Stimulated activated CD4-positive, alpha-beta T cell treated with anti-CD3 and anti-CD28 coated beads, TNF-alpha, amount 100 ng/mL, for 1 hour (primary cell): ENCODE data around the gene USP54.
A peak's percentile ranks its signal among the peaks of the same experiment; 100 is the strongest.
"Not testable (repeated sequence)": the region's sequence is repeated elsewhere in the genome, so short reads cannot be mapped to it uniquely, and the experiment has no call there.

Source experiments
- DNase-seq, 3 donors: peaks; one replicate each; pipeline ENCODE4 v3.0.0-alpha.2; 2020; ENCODE audit warnings: low read depth in 3 of 3, low spot score in 1 of 3

USP54 gene, protein sequence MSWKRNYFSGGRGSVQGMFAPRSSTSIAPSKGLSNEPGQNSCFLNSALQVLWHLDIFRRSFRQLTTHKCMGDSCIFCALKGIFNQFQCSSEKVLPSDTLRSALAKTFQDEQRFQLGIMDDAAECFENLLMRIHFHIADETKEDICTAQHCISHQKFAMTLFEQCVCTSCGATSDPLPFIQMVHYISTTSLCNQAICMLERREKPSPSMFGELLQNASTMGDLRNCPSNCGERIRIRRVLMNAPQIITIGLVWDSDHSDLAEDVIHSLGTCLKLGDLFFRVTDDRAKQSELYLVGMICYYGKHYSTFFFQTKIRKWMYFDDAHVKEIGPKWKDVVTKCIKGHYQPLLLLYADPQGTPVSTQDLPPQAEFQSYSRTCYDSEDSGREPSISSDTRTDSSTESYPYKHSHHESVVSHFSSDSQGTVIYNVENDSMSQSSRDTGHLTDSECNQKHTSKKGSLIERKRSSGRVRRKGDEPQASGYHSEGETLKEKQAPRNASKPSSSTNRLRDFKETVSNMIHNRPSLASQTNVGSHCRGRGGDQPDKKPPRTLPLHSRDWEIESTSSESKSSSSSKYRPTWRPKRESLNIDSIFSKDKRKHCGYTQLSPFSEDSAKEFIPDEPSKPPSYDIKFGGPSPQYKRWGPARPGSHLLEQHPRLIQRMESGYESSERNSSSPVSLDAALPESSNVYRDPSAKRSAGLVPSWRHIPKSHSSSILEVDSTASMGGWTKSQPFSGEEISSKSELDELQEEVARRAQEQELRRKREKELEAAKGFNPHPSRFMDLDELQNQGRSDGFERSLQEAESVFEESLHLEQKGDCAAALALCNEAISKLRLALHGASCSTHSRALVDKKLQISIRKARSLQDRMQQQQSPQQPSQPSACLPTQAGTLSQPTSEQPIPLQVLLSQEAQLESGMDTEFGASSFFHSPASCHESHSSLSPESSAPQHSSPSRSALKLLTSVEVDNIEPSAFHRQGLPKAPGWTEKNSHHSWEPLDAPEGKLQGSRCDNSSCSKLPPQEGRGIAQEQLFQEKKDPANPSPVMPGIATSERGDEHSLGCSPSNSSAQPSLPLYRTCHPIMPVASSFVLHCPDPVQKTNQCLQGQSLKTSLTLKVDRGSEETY (N-terminal part only)

DNA sequence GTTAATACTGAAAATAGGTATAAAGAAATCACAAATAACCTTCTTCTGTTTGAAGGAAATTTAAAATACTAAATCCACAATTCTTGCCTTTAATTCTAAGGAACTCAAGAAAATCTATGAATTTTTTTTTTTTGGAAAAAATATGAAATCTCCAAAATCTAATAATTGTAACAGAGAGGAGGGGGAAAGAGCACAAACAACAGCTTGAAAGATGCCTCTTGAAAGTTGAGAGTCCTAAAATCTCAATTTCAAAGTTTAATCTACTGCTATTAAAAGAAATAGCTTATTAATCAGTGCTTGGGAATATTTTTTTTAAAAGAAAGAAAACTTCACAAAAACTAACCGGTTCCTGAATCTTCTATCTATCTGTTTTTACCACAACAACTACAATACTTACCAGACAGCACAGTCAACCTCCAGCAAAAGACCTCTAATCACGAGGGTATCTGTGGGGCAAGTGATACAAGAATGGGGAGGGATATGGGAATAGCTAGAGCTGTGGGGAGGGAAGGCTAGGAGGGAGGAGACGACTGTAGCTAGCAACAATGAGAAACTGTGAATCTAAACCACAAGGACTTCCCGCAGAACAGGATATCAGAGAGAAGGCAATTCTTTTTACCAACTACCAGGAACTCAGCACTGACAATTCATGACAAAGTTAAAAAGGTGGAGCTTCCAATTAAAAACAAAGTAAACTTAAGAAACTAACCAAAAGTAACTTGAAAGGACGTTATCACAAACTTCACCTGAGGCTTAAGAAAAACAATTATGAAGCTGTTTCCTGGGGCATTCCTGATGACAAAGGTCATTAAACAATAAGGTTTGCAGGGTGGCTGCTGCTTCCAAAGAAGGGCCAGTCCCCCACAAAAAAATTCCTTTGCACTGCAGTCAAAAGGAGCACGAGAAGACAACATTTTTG is at the start of gene USP54:
Gene USP54, minus strand, starts transcription at position 462 of the 919 bp plus-strand sequence. CDS start 15,684 bp downstream, outside the sequence.
- DNase-seq = no peak

DNA sequence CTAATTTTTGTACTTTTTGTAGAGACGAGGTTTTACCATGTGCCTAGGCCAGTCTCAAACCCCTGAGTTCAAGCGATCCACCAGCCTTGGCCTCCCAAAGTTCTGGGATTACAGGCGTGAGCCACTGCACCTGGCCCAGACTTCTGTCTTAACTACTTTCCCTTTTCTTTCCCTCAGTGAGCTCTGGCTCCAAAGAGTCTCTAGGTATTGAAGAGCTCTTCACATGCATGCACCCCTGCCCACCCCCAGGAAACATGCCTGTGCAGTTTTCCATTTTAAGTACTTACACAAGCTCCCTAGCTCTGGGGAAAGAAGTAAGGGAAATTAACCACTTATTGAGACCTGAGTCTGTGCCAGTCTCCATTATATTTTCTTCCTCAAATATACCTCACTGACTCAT is 48.1 kb upstream of the USP54 start:
- no peak for DNase-seq

GRCh38 chr10:73635781-73636180 is 44.6 kb upstream of the USP54 start:
- no peak for DNase-seq

GRCh38 chr10:73634421-73634820 is 43.3 kb upstream of the USP54 start:
- DNase-seq = no peak

GRCh38 chr10:73629165-73629564 is 38.0 kb upstream of the USP54 start:
- DNase-seq = no peak

GRCh38 chr10:73628405-73628804 is 37.3 kb upstream of the USP54 start:
- no peak for DNase-seq

- DNase-seq = no peak
These were observed 36.2 kb upstream of the USP54 start for GRCh38 chr10:73627300-73627699.

GRCh38 chr10:73625884-73626752 is 35.0 kb upstream of the USP54 start:
- DNase-seq = peak; percentile 78 to 85 (median 83)

DNA sequence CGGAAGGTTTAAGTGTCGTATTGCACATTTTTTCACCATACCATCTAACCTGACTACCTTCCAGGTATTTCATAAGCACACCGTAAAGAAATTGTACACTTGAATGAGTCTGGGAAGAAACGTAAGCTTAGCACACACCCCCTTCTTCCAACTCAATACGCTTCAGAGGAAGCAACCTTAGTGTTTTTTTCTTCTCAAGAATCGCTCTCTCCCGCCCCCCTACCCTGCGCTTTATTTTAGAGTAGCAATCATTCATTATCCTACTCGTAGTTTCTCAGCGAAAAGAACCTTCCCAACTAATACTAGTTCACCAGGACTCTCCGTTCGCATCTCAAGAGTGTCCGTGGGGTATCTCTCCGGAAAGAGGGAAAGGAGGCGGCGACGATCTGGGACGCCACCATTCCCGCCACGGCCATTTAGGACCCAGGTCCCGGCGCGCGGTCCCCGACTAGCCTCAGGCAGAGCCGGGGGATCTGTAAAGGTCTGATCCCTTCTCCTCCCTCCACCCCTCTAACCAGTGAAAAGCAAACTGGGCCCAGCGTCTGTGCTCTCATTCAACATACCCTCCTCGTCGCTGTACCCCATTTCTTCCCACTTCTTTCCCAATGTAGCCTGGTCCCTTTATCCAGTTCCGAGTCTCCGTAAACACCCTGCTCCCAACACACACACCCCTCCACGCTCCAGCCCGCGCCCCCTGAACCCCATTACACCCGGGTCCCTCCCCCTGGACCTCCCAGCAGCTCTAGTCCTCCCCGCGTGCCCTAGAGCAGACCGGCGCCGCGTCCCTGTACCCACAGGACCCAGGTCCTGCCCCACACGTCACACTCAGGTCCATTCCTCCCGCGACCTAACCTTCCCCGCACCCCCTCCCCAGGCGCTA is 34.1 kb upstream of the USP54 start:
- no peak for DNase-seq

DNA sequence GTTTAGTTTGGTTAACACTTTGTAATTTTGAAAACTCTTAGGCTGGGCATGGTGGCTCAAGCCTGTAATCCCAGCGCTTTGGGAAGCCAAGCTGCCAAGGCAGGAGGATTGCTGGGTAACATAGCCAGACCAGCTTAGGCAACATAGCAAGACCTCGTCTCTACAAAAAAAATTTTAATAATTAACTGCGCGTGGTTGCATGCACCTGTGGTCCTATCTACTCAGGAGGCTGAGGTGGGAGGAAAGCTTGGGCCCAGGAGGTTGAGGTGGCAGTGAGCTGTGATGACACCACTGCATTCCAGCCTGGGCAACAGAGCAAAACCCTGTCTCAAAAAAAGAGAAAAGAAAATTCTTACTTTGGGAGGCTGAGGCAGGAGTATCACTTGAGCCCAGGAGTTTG is 31.9 kb upstream of the USP54 start:
- DNase-seq = no peak

GRCh38 chr10:73620974-73621373 is 29.8 kb upstream of the USP54 start:
- not testable (repeated sequence) for DNase-seq

DNA sequence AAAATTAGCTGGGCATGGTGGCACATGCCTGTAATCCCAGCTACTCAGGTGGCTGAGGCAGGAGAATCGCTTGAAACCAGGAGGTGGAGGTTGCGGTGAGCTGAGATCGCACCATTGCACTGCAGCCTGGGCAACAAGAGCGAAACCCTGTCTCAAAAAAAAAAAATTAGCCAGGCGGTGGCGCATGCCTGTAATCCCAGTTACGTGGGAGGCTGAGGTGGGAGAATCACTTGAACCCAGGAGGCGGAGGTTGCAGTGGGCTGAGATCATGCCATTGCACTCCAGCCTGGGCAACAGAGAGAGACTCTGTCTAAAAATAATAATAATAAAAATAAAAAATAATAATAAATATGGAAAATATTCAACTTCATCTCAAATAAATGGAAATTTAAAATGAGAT is 26.0 kb upstream of the USP54 start:
- not testable (repeated sequence) for DNase-seq

- DNase-seq = no peak
These were observed 23.6 kb upstream of the USP54 start for GRCh38 chr10:73614720-73615119.

GRCh38 chr10:73609116-73609515 is 18.0 kb upstream of the USP54 start:
- no peak for DNase-seq

DNA sequence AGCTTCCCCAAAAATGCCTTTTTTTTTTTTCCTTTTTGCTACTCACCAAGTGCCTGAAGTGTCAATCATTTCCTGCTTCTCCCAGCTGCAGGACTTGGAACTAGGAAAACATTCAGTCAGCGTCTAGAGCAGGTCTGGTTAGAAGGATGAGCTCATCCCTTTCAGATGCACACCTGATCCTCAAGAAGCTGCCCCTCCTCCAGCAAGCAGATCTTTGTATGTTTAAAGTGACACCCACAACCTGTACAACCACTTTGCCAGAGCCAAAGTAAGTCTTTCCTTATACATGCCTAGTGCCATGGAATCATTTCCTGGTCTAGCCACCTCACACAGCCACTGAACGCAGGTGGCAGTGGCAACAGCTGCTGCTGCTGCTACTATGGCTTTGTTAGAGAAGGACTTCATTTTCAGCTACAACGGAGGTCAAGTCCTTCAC is 10.4 kb upstream of the USP54 start:
- DNase-seq = no peak

DNA sequence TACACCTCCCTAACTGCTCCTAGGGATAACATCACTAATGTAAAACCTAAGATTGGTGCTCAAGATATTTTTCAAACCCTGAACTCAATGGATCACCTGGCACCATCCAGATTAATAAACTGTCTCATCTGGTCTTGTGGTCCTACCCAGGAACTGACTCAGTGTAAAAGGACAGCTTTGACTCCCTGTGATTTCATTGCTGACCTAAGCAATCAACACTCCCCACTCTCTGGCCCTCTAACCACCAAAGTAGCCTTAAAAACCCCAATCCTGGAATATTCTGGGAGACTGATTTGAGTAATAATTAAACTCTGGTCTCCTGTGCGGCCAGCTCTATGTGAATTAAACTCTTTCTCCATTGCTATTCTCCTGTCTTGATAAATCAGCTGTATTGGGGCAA is 6.2 kb upstream of the USP54 start:
- DNase-seq = no peak

GRCh38 chr10:73593812-73594211 is 2.7 kb upstream of the USP54 start:
- DNase-seq = no peak

GRCh38 chr10:73593110-73593509 is 2.0 kb upstream of the USP54 start:
- no peak for DNase-seq
